NB4 (cell line): Measurements from ENCODE around the gene HS3ST4.

Source experiments
- POLR2A ChIP-seq: IDR thresholded peaks from 2 replicates; pipeline ENCODE4 v1.6.1; 2011; ENCODE audit warnings: mild to moderate bottlenecking; ENCODE audit not compliant: insufficient read length; ENCODE audit errors: extremely low read depth
- TF ChIP-seq, protein P1 (sequence below): IDR thresholded peaks from one replicate; pipeline ENCODE4 v1.5.1; 2012; ENCODE audit warnings: low read depth, low read length
- TF ChIP-seq, protein P2 (sequence below): IDR thresholded peaks from 2 replicates; pipeline ENCODE4 v1.6.1; 2011; ENCODE audit warnings: low read depth, low read length

DNA sequence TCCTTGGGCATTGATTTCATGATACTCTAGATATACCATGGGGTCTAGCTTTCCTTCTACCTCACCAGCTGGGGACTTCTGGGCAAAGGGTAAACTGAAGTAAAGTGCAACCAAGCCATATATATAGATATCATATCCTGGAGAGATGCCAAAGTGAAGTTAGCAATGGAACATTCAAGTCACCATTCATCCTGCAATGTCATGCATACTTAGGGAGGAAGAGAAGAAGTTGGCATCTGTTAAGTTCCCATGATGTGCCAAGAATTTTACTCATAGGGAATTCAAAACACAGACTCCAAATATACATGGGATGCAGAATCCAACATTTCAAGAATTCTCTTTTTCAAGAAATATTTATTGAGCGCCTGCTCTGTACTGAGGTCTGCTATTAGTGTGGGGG, 399.8 kb downstream of the HS3ST4 start:
- TF ChIP-seq, protein P1, sequence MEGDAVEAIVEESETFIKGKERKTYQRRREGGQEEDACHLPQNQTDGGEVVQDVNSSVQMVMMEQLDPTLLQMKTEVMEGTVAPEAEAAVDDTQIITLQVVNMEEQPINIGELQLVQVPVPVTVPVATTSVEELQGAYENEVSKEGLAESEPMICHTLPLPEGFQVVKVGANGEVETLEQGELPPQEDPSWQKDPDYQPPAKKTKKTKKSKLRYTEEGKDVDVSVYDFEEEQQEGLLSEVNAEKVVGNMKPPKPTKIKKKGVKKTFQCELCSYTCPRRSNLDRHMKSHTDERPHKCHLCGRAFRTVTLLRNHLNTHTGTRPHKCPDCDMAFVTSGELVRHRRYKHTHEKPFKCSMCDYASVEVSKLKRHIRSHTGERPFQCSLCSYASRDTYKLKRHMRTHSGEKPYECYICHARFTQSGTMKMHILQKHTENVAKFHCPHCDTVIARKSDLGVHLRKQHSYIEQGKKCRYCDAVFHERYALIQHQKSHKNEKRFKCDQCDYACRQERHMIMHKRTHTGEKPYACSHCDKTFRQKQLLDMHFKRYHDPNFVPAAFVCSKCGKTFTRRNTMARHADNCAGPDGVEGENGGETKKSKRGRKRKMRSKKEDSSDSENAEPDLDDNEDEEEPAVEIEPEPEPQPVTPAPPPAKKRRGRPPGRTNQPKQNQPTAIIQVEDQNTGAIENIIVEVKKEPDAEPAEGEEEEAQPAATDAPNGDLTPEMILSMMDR = no peak
- TF ChIP-seq POLR2A = no peak
- TF ChIP-seq, protein P2, sequence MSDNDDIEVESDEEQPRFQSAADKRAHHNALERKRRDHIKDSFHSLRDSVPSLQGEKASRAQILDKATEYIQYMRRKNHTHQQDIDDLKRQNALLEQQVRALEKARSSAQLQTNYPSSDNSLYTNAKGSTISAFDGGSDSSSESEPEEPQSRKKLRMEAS = no peak
